ENCODE data around the gene SLC2A5.

Gene SLC2A5

DNA sequence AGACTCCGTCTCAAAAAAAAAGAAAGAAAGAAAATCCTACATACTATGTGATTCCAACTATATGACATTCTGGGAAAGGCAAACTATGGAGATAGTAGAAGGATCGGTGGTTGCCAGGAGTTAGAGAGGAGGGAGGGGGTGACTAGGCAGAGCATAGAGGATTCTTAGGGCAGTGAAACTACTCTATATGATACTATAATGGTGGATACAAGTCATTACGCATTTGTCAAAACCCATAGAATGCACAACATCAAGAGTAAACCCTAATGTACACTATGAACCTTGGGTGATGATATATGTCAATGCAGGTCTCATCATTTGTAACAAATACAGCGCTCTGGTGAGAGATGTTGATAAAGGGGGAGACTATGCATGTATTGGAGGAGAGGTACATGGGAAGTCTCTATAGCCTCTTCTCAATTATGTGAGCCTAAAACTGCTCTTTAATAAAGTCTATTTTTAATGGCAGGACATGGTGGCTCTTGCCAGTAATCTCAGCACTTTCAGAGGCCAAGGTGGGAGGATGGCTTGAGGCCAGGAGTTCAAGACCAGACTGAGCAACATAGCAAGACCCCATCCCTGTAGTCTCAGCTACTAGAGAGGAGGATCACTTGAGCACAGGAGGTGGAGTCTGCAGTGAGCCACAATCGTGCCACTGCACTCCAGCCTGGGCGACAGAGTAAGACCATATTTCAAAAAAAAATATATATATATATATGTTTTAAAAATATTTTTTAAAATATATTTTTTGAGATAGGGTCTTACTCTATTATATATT is 17.0 kb downstream of the SLC2A5 start:
- Histone ChIP-seq H3K4me1 (ENCODE audit: low read length) (no peaks in the 10 kb centered on the region), H3K79me2 (ENCODE audit: low read length) (no peaks in the 10 kb centered on the region), H3K27ac (ENCODE audit: low read length) (no peak overlapping the region), H3K36me3 (replicated peaks; ENCODE audit: low read depth, low read length) (no peaks in the 10 kb centered on the region), H3K9ac (ENCODE audit: low read length) (no peak overlapping the region), H2AFZ (ENCODE audit: low read depth, low read length) (no peak overlapping the region), H4K20me1 (ENCODE audit: insufficient read depth, low read length) (no peaks in the 10 kb centered on the region), H3K4me2 (ENCODE audit: low read length) (no peak overlapping the region), H3K9me3 (ENCODE audit: insufficient read depth, low read length) (no peaks in the 10 kb centered on the region), H3K4me3 (ENCODE audit: low read length) (no peak overlapping the region), H3K27me3 (ENCODE audit: low read depth, low read length) (no peaks in the 10 kb centered on the region)
- TF ChIP-seq EZH2phosphoT487 (IDR thresholded peaks at IDR 0.05; ENCODE audit: low read depth) (no peak), CTCF (IDR thresholded peaks at IDR 0.05; ENCODE audit: low read depth, low read length) (no peak)

DNA sequence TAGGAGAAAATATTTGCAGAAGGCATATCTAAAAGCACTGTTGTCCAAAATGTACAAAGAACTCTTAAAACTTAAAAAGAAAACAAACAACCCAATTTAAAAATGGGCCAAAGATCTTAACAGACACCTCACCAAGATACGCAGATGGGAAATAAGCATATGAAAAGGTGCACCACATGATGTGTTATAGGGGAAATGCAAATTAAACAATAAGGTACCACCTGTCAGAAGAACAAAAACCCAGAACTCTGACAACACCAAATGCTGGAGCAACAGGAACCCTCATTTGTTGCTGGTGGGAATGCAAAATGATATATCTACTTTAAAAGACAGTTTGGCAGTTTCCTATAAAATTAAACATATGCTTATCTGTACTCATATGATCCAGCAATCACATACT is 18.1 kb downstream of the SLC2A5 start:
- Histone ChIP-seq H3K4me2 (ENCODE audit: low read length) (no peak overlapping the region), H3K9ac (ENCODE audit: low read length) (no peak overlapping the region), H3K4me1 (ENCODE audit: low read length) (no peaks in the 10 kb centered on the region), H3K79me2 (ENCODE audit: low read length) (no peaks in the 10 kb centered on the region), H3K9me3 (ENCODE audit: insufficient read depth, low read length) (no peaks in the 10 kb centered on the region), H2AFZ (ENCODE audit: low read depth, low read length) (no peak overlapping the region), H3K27ac (ENCODE audit: low read length) (no peak overlapping the region), H4K20me1 (ENCODE audit: insufficient read depth, low read length) (no peaks in the 10 kb centered on the region), H3K27me3 (ENCODE audit: low read depth, low read length) (no peaks in the 10 kb centered on the region), H3K4me3 (ENCODE audit: low read length) (no peak overlapping the region), H3K36me3 (replicated peaks; ENCODE audit: low read depth, low read length) (no peaks in the 10 kb centered on the region)
- TF ChIP-seq CTCF (IDR thresholded peaks at IDR 0.05; ENCODE audit: low read depth, low read length) (no peak), EZH2phosphoT487 (IDR thresholded peaks at IDR 0.05; ENCODE audit: low read depth) (no peak)

DNA sequence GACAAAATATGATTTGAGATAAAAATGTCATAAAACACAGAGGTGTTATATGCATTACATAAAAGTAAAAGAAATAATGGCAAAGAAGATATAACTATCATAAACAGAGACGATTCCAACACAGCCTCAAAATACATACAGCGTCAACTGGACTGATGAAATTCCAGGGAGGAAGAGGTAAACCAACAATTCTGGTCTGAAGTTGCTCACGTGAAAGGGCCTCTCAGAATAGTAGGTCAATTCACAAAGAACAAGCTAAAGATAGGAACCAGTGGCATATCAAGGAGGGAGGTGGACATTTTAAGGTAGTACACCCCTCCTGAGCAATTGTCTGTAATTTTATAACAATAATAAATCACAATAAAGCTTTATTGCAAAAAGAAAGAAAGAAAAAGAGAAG is 18.6 kb downstream of the SLC2A5 start:
- Histone ChIP-seq H3K4me3 (ENCODE audit: low read length) (no peak overlapping the region), H3K4me2 (ENCODE audit: low read length) (no peak overlapping the region), H3K79me2 (ENCODE audit: low read length) (no peaks in the 10 kb centered on the region), H3K36me3 (replicated peaks; ENCODE audit: low read depth, low read length) (no peaks in the 10 kb centered on the region), H2AFZ (ENCODE audit: low read depth, low read length) (no peak overlapping the region), H3K4me1 (ENCODE audit: low read length) (no peaks in the 10 kb centered on the region), H3K27ac (ENCODE audit: low read length) (no peak overlapping the region), H4K20me1 (ENCODE audit: insufficient read depth, low read length) (no peaks in the 10 kb centered on the region), H3K9ac (ENCODE audit: low read length) (no peak overlapping the region), H3K9me3 (ENCODE audit: insufficient read depth, low read length) (no peaks in the 10 kb centered on the region), H3K27me3 (ENCODE audit: low read depth, low read length) (no peaks in the 10 kb centered on the region)
- no peak for TF ChIP-seq EZH2phosphoT487 (IDR thresholded peaks at IDR 0.05; ENCODE audit: low read depth)
- TF ChIP-seq CTCF (IDR thresholded peaks at IDR 0.05; ENCODE audit: low read depth, low read length) = no peak

DNA sequence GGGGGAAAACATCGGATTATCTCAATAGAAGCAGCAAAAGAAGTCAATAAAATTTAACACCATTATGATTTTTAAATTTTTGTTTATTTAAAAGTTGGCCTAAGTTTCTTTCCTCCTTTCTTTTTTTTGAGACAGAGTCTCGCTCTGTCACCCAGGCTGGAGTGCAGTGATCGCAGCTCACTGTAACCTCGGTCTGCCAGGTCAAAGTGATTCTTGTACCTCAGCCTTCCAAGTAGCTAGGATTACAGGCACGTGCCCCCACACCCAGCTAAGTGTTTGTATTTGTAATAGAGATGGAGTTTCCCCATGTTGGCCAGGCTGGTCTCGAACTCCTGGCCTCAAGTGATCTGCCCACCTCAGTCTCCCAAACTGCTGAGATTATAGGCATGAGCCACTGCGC is 20.9 kb downstream of the SLC2A5 start:
- no peak for TF ChIP-seq EZH2phosphoT487 (IDR thresholded peaks at IDR 0.05; ENCODE audit: low read depth)
- TF ChIP-seq CTCF (IDR thresholded peaks at IDR 0.05; ENCODE audit: low read depth, low read length) = no peak
- Histone ChIP-seq H3K27ac (ENCODE audit: low read length) (no peak overlapping the region), H2AFZ (ENCODE audit: low read depth, low read length) (no peak overlapping the region), H3K27me3 (ENCODE audit: low read depth, low read length) (no peaks in the 10 kb centered on the region), H3K4me2 (ENCODE audit: low read length) (no peak overlapping the region), H3K4me3 (ENCODE audit: low read length) (no peak overlapping the region), H3K9ac (ENCODE audit: low read length) (no peak overlapping the region), H3K79me2 (ENCODE audit: low read length) (no peaks in the 10 kb centered on the region), H4K20me1 (ENCODE audit: insufficient read depth, low read length) (no peaks in the 10 kb centered on the region), H3K4me1 (ENCODE audit: low read length) (no peaks in the 10 kb centered on the region), H3K36me3 (replicated peaks; ENCODE audit: low read depth, low read length) (no peaks in the 10 kb centered on the region), H3K9me3 (ENCODE audit: insufficient read depth, low read length) (no peaks in the 10 kb centered on the region)

Data from OCI-LY3 (cell line).